ENCODE data around the gene DEXI. TPM values are rescaled to one million over a fixed set of nuclear protein-coding genes. Genes with fewer than 3 reads are reported as not detected.

Gene DEXI
- total RNA-seq, 1 experiment from 2014 or later, result 28.3 TPM

DNA sequence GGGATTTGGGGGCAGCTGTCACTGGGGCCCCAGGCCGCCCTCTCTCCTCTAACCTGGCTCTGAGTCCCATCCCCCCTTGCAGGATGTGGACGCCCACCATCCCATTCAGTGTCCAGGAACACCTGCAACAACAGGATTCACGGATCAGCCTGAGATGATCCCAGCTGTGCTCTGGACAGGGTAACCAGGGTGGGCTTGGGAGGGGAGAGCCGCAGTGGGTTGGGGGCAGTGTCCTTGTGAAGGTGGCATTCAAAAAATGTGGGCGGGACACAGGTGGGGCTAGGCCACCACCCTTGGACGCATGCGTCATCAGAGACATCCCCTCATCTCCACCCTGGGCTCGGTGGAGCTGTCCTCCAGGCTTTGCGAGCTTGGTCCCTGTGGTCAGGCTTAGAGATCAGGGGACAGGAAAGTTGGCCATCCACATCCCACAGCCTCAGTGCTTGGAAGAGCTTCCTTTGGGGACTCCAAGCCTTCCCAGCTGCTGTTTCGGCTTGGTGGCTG lies 19.1 kb downstream of the DEXI start:
- Mint-ChIP-seq H3K4me1 (peaks cover 2 to 12% of the 10 kb centered on the region in 2 experiments; a peak in 3 of 4 replicates), H3K27ac (peak overlapping the region in 1 of 3 experiments; percentile 67; a peak in 2 of 7 replicates), H3K9me3 (no peaks in the 10 kb centered on the region), H3K4me3 (no peak overlapping the region), H3K27me3 (ENCODE audit: low read depth) (no peaks in the 10 kb centered on the region; the same call in 1 of the 2 replicates), H3K36me3 (ENCODE audit: insufficient read depth in 1 of 3, low read depth in 3 of 3) (peaks cover 6 to 11% (median 11%) of the 10 kb centered on the region in 3 experiments)
- H2AK5ac ChIP-seq (ENCODE audit: insufficient read length, low read length), result no peak overlapping the region
- no peak for DNase-seq
- H2BK5ac ChIP-seq (ENCODE audit: insufficient read length, low read length), result no peak overlapping the region
- H3K27me3 ChIP-seq (ENCODE audit: insufficient read depth, low read length), result no peaks in the 10 kb centered on the region
- H2BK15ac ChIP-seq (ENCODE audit: low read depth, low read length), result no peak overlapping the region
- H3K23ac ChIP-seq (ENCODE audit: insufficient read length, low read depth, low read length), result no peak overlapping the region
- no peak overlapping the region; the same call in 1 of the 2 replicates for H3K14ac ChIP-seq (ENCODE audit: insufficient read depth, low read length)
- H3K79me2 ChIP-seq (ENCODE audit: insufficient read depth, low read length), result no peaks in the 10 kb centered on the region
- H4K20me1 ChIP-seq (ENCODE audit: control insufficient read depth, insufficient read depth, insufficient read length), result no peaks in the 10 kb centered on the region
- H2BK20ac ChIP-seq (ENCODE audit: low read depth, low read length, poor library complexity, severe bottlenecking), result no peak overlapping the region
- TF ChIP-seq, protein P1, sequence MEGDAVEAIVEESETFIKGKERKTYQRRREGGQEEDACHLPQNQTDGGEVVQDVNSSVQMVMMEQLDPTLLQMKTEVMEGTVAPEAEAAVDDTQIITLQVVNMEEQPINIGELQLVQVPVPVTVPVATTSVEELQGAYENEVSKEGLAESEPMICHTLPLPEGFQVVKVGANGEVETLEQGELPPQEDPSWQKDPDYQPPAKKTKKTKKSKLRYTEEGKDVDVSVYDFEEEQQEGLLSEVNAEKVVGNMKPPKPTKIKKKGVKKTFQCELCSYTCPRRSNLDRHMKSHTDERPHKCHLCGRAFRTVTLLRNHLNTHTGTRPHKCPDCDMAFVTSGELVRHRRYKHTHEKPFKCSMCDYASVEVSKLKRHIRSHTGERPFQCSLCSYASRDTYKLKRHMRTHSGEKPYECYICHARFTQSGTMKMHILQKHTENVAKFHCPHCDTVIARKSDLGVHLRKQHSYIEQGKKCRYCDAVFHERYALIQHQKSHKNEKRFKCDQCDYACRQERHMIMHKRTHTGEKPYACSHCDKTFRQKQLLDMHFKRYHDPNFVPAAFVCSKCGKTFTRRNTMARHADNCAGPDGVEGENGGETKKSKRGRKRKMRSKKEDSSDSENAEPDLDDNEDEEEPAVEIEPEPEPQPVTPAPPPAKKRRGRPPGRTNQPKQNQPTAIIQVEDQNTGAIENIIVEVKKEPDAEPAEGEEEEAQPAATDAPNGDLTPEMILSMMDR (conservative IDR thresholded peaks at IDR 0.05), result no peak
- no peak overlapping the region for H3K27ac ChIP-seq (ENCODE audit: insufficient read length, low read depth, low read length)
- H3K18ac ChIP-seq (ENCODE audit: insufficient read length, low read depth, low read length), result no peak overlapping the region
- no peak overlapping the region for H3K56ac ChIP-seq (ENCODE audit: insufficient read length, low read depth, low read length)
- no peak overlapping the region for H3T11ph ChIP-seq (ENCODE audit: low read length)
- H3K79me1 ChIP-seq (ENCODE audit: insufficient read depth, low read depth, low read length, poor library complexity, severe bottlenecking), result no peaks in the 10 kb centered on the region
- no CpG with 5 or more reads among the region's 10 CpGs for WGBS (ENCODE audit: extremely low coverage, insufficient read length, low lambda C conversion rate)
- H3K4ac ChIP-seq (ENCODE audit: low read depth, low read length), result no peak overlapping the region
- H4K5ac ChIP-seq (ENCODE audit: insufficient read length, low read depth, low read length), result no peak overlapping the region
- no peaks in the 10 kb centered on the region for H3K9me3 ChIP-seq (ENCODE audit: control insufficient read depth, low read depth, low read length)
- no peak overlapping the region for H2BK12ac ChIP-seq (ENCODE audit: insufficient read length, low read depth, low read length)
- no peaks in the 10 kb centered on the region for H3K23me2 ChIP-seq (ENCODE audit: insufficient read length, low read depth, low read length, poor library complexity, severe bottlenecking)
- no peak overlapping the region for H2BK120ac ChIP-seq (ENCODE audit: low read depth, low read length, poor library complexity, severe bottlenecking)
- H4K91ac ChIP-seq (ENCODE audit: insufficient read length, low read depth, low read length), result no peak overlapping the region
- no peak overlapping the region for H4K8ac ChIP-seq (replicated peaks; ENCODE audit: insufficient read length, low read depth, low read length)
- no peaks in the 10 kb centered on the region for H3K4me1 ChIP-seq (ENCODE audit: insufficient read depth, low read length)
- H3K9ac ChIP-seq (ENCODE audit: extremely low read depth, insufficient read length, low read length), result no peak overlapping the region
- H2AFZ ChIP-seq (ENCODE audit: low read length), result no peak overlapping the region
- no peak overlapping the region for H3K4me2 ChIP-seq (ENCODE audit: insufficient read depth, insufficient read length, low read length)

Measured in H9 (cell line).